Muscle of leg (tissue), 11 donors: ENCODE data around the gene CSMD2. TPM values are rescaled to one million over a fixed set of nuclear protein-coding genes. Genes with fewer than 3 reads are reported as not detected.

Source experiments
- DNase-seq: peaks from one replicate; pipeline ENCODE4 v3.0.0; 2013
- H3K27ac ChIP-seq: one replicate; pipeline ENCODE4 v1.5.1; 2013; ENCODE audit warnings: mild to moderate bottlenecking, low read length, control low read depth
- H3K27me3 ChIP-seq: one replicate; pipeline ENCODE4 v1.6.1; 2013; ENCODE audit warnings: low read length; ENCODE audit not compliant: control insufficient read depth, insufficient read depth
- H3K36me3 ChIP-seq: one replicate; pipeline ENCODE4 v1.6.1; 2013; ENCODE audit warnings: low read length; ENCODE audit not compliant: control insufficient read depth, insufficient read depth
- H3K4me1 ChIP-seq: one replicate; pipeline ENCODE4 v1.6.1; 2013; ENCODE audit warnings: low read length; ENCODE audit not compliant: control insufficient read depth, insufficient read depth
- H3K4me3 ChIP-seq: one replicate; pipeline ENCODE4 v1.5.1; 2013; ENCODE audit warnings: low read length, control low read depth
- H3K9me3 ChIP-seq: replicated peaks from 2 replicates; pipeline ENCODE4 v1.6.1; 2013; ENCODE audit warnings: low read depth, low read length; ENCODE audit not compliant: control insufficient read depth
- WGBS: methylation state at CpG from one replicate; pipeline ENCODE4 v1.1.5; 2013; ENCODE audit warnings: missing lambda C conversion rate; ENCODE audit not compliant: insufficient coverage; 5-methylcytosine and 5-hydroxymethylcytosine counted together
- polyA plus RNA-seq, 8 donors: library from polyadenylated mRNA; unstranded; fragments of 120-200 nt; gene quantifications; one replicate each; pipeline versions ENCODE4 v1.2.1 to v1.2.3, GENCODE V29; 2013; ENCODE audit warnings: inconsistent platforms in 1 of 8, low replicate concordance in 1 of 8; ENCODE audit not compliant: insufficient read length in 8 of 8, insufficient read depth in 1 of 8
- total RNA-seq: library from RNA; stranded (reverse); fragments of 120-200 nt; gene quantifications from one replicate; pipeline ENCODE4 v1.2.4, GENCODE V29; 2013

The CSMD2 gene
- total and polyA plus RNA-seq, 9 donors = 0.27 to 1.6 (median 0.52) TPM

DNA sequence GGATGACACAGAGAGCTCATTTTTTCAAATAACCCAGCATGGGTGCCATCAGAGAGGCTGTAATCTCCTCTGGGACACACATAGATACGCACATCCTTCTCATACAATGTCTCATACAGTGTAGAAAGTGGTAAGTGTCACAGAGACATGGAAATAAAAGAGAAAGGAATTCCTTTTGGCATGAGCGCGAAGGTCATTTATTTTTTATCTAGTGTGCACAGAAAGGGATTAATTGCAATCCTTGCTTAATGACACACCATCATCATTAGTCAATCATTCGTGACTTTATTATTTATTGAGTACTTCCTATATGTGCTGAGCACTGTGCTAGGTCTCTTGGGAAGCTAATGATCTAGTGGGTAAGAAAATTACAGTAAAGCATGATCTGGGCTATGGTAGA, 687.6 kb downstream of the CSMD2 start:
- no peaks in the 10 kb centered on the region for H3K9me3 ChIP-seq
- H3K27ac ChIP-seq = no peak overlapping the region
- WGBS = no CpG with 5 or more reads among the region's 4 CpGs
- H3K27me3 ChIP-seq = no peaks in the 10 kb centered on the region
- H3K36me3 ChIP-seq = peaks cover 12% of the 10 kb centered on the region
- no peak overlapping the region for H3K4me3 ChIP-seq
- no peak for DNase-seq
- peaks cover 8% of the 10 kb centered on the region for H3K4me1 ChIP-seq

DNA sequence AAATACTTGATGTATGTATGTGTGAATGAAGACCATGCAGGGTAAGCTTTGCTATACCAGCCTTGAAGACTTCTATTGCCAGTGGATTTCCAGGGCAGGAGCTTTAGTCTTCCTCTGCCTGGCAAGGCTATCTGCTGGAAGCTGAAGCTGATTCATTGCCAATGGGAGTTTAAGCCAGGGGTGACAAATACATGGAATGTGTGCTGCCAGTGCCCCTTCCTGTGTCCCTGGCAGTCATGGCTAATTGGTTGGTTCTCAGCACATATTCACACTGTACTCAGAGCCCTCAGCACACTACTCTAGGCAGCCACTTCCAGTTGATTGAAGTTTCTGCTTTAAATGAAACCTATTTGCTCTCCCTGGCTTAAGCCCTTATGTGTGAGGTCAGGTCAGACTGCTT, 691.1 kb downstream of the CSMD2 start:
- peak; percentile 51 for DNase-seq
- H3K27ac ChIP-seq = no peak overlapping the region
- peaks cover 20% of the 10 kb centered on the region for H3K4me1 ChIP-seq
- H3K9me3 ChIP-seq = no peaks in the 10 kb centered on the region
- no peaks in the 10 kb centered on the region for H3K36me3 ChIP-seq
- no peaks in the 10 kb centered on the region for H3K27me3 ChIP-seq
- H3K4me3 ChIP-seq = no peak overlapping the region

DNA sequence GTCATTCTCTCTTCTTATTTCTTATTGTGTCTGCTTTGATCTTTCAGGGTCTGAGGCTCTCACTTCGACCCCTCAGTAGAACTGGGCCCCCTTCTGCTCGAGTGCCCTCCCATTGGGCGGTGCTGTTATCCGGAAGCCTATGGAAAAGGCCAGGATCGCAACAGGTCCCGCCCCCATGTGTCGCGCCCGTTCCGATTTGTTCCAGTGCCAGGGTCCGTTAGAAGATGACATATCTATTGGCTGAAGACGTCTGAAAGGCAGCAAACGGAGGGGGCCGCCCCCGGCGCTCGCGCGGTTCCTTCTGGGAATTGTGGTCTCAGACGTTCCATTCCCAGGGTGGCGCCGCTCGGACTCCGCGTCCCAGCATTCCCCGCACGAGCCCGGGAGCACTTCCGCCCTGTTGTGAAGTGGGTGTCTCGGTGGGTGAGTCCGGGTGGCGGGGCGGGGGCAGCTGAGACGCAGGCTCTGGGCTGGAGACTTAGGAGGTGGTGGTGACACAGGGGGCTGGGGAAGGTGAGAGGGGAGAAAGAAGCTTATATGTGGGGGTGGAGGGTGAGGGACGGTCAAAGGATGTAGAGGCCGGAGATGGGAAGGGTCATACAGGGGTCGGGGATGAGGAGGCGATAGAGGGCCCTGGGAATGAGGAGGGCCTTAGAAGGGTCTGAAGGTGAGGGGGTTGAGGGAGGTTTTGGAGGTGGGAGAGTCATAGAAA, 692.6 kb downstream of the CSMD2 start, which contains the start of gene ZSCAN20:
TSS of gene ZSCAN20 (plus strand) at position 377 of the 712 bp plus-strand sequence. CDS start 6,644 bp downstream, outside the sequence.
- Histone ChIP-seq H3K36me3 (no peaks in the 10 kb centered on the region), H3K27me3 (no peaks in the 10 kb centered on the region), H3K27ac (peak within 1 kb of the TSS; percentile 85), H3K9me3 (no peaks in the 10 kb centered on the region), H3K4me3 (peak within 1 kb of the TSS; percentile 77), H3K4me1 (peaks cover 34% of the 10 kb centered on the region)
- WGBS = 0% methylated on average over 38 of the region's 38 CpGs
- peak; percentile 99 for DNase-seq

DNA sequence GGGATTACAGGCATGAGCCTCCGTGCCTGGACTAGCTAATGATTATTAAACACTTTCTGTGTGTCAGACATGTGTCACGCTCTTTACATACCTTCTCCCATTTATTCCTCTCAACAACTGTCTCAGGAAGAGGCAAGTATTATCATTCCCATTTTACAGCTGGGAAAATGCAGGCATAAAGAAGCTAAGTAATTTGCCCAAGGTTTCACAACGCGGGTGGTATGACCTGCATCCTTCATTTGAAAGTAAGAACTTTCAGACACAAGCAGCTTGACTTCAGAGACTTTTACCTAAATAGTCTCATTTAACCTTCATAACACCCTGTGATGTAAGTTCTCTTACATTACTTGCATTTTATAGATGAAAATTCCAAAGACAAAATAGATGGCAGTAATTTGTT, 693.6 kb downstream of the CSMD2 start:
- WGBS = 100% methylated on average over 1 of the region's 4 CpGs
- Histone ChIP-seq H3K9me3 (no peaks in the 10 kb centered on the region), H3K27me3 (no peaks in the 10 kb centered on the region), H3K4me3 (no peak overlapping the region), H3K27ac (no peak overlapping the region), H3K36me3 (no peaks in the 10 kb centered on the region), H3K4me1 (peaks cover 44% of the 10 kb centered on the region)
- DNase-seq = no peak

DNA sequence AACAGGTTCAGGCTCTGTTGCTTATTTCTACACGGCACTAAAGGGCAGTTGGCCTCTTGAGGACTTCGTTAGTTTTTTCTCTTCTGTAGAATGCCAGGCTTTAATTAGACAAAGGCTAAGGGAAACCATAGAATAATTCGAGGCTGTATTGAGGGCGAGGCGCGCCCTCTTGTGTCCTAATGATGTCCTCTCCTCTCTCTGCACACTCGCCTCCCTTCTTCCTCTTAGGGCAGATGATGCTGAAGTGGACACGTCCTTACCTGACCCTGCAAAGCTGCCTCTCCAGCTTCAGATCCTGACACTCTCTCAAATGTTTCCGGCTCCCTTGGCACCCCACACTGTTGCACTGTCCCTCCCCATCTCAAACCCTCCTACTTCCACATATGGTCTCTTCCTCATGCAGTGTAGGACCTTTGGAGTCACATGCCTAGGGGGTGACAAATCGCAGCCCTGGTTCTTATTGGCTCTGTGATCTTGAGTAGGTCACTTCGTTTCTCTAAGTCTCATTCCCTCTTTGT, 694.5 kb downstream of the CSMD2 start:
- 0% methylated on average over 8 of the region's 11 CpGs for WGBS
- peaks cover 51% of the 10 kb centered on the region for H3K4me1 ChIP-seq

DNA sequence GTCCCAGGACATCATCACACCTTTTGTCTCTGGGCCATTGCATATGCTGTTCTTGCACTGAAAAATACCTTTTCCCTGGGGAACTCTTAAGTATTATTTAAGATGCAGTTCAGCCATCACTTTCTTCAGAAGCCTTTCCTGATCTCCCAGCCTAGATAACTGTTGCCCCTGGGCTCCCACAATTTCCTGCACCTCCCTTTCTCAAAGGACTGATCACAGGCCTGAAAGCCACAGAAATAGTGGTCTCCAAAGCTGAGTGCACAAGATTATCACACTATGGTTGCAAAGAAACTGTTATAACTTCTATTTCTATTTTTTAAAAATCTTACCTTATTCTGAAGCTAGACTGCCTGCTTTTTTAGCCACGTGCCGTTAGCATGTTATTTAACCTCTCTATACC, 695.3 kb downstream of the CSMD2 start:
- no peak for DNase-seq
- H3K9me3 ChIP-seq = no peaks in the 10 kb centered on the region
- H3K4me1 ChIP-seq = peaks cover 51% of the 10 kb centered on the region
- no CpG with 5 or more reads among the region's 2 CpGs for WGBS
- H3K27me3 ChIP-seq = no peaks in the 10 kb centered on the region
- H3K4me3 ChIP-seq = no peak overlapping the region
- no peaks in the 10 kb centered on the region for H3K36me3 ChIP-seq
- no peak overlapping the region for H3K27ac ChIP-seq

More for the DNA sequence above, 694.5 kb downstream of the CSMD2 start:
- H3K36me3 ChIP-seq = no peaks in the 10 kb centered on the region
- no peak overlapping the region for H3K27ac ChIP-seq
- DNase-seq = peak; percentile 90
- H3K4me3 ChIP-seq = no peak overlapping the region
- H3K9me3 ChIP-seq = no peaks in the 10 kb centered on the region
- no peaks in the 10 kb centered on the region for H3K27me3 ChIP-seq

DNA sequence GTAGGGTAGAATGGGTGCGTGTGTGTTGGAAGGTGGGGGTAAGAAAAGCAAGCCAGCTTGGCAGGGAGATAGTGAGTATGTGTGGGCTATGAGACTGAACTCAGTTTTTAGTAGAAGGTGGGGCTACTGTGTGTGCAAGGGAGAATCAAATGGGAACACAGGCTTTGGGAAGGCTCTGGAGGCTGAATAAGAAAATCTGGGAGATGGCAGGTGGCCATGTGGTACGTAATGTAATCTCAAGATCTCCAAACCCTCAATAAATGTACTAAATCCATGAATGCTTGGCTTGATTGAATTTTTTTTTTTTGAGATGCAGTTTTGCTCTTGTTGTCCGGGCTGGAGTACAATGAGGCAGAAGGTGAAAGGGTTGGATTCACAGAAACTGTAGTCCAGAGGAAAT, 696.1 kb downstream of the CSMD2 start:
- Histone ChIP-seq H3K9me3 (no peaks in the 10 kb centered on the region), H3K27me3 (no peaks in the 10 kb centered on the region), H3K36me3 (no peaks in the 10 kb centered on the region), H3K27ac (no peak overlapping the region), H3K4me3 (no peak overlapping the region), H3K4me1 (peaks cover 51% of the 10 kb centered on the region)
- WGBS = 26% methylated on average over 2 of the region's 3 CpGs
- DNase-seq = peak; percentile 82

DNA sequence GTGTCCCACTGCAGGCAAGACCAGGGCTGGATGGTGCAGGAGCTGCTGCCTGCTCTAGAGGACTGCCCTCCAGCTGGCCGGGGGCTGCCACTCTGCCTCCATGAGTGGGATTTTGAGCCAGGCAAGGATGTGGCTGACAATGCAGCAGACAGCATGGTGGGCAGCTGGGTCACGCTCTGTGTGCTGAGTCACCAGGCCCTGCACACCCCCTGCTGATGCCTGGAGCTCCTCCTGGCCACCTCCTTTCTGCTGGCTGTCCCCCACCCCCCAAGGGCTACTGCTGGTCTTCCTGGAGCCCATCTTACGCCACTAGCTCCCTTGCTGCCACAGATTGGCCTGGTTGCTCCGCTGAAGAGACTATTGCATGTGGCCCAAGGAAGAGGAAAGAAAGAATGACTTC, 696.5 kb downstream of the CSMD2 start:
- Histone ChIP-seq H3K4me3 (no peak overlapping the region), H3K27me3 (no peaks in the 10 kb centered on the region), H3K4me1 (peaks cover 51% of the 10 kb centered on the region), H3K36me3 (no peaks in the 10 kb centered on the region), H3K9me3 (no peaks in the 10 kb centered on the region), H3K27ac (no peak overlapping the region)
- 73% methylated on average over 2 of the region's 4 CpGs for WGBS
- no peak for DNase-seq

DNA sequence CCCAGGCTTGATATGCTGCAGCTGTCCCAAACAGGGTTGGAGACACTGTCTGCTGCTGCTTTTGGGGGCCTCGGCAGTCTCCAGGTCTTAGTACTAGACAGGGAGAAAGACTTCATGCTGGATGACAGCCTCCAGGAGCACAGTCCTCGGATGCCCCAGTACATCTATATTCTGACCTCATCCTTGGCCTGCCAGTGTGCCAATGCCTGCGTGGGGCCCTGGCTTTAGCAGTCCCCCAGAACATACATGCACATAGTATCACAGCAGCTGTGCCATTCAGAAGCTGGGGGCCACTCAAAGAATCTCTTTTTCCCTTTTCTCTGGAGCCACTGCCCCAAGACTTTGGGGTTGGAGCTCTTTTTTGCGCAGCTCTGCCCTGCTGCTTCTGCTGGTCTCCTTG, 697.0 kb downstream of the CSMD2 start:
- WGBS = 89% methylated on average over 3 of the region's 4 CpGs
- H3K27ac ChIP-seq = no peak overlapping the region
- no peak overlapping the region for H3K4me3 ChIP-seq
- peaks cover 47% of the 10 kb centered on the region for H3K4me1 ChIP-seq
- H3K27me3 ChIP-seq = no peaks in the 10 kb centered on the region
- DNase-seq = no peak
- H3K36me3 ChIP-seq = no peaks in the 10 kb centered on the region
- H3K9me3 ChIP-seq = no peaks in the 10 kb centered on the region

DNA sequence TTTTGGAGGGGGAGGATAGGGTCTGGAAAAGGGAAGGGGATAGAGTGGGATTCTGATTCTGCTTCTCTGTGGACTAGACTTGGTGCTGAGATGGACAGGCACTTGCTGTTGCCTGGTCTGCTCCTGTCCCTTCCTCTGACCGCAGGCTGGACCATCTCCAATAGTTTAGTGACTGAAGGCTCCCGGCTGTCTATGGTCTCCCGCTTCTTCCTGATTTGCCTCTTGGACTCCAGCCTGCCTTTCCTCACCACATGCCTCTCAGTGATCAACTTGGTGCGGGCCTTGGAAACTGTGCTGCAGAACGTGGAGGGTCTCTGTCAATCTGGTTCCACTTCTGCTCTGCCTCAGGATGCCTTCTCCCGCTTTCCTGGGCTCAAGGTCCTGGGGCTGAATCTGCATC, 698.9 kb downstream of the CSMD2 start:
- WGBS = 56% methylated on average over 5 of the region's 6 CpGs
- DNase-seq = peak; percentile 74
- Histone ChIP-seq H3K4me1 (peaks cover 48% of the 10 kb centered on the region), H3K9me3 (no peaks in the 10 kb centered on the region), H3K27ac (no peak overlapping the region), H3K27me3 (no peaks in the 10 kb centered on the region), H3K36me3 (no peaks in the 10 kb centered on the region), H3K4me3 (no peak overlapping the region)
